ENCODE data around the gene TEF. TPM values are rescaled to one million over a fixed set of nuclear protein-coding genes. Genes with fewer than 3 reads are reported as not detected.
"Not testable (repeated sequence)": the region's sequence is repeated elsewhere in the genome, so short reads cannot be mapped to it uniquely, and the experiment has no call there.

The TEF gene
- polyA plus RNA-seq, 10 donors = 7.9 to 11.7 (median 10.7) TPM

- peak in 1 of 3 donors; percentile 69 for DNase-seq
These were observed 781 bp upstream of the TEF start for GRCh38 chr22:41380993-41381328.

GRCh38 chr22:41382098-41382578 lies 396 bp downstream of the TEF start:
- DNase-seq = no peak

- DNase-seq = no peak
These were observed 868 bp downstream of the TEF start for GRCh38 chr22:41382610-41383009.

- no peak for DNase-seq
These were observed 1.3 kb downstream of the TEF start for GRCh38 chr22:41383085-41383484.

GRCh38 chr22:41384128-41384527 lies 2.4 kb downstream of the TEF start:
- no peak for DNase-seq

- DNase-seq = no peak
These were observed 5.6 kb downstream of the TEF start for GRCh38 chr22:41387341-41387740.

GRCh38 chr22:41394012-41394356 lies 12.2 kb downstream of the TEF start:
- no peak for DNase-seq

GRCh38 chr22:41395531-41396240 lies 13.9 kb downstream of the TEF start:
- no peak for DNase-seq

- no peak for DNase-seq
These were observed 15.5 kb downstream of the TEF start for GRCh38 chr22:41397143-41397811.

- DNase-seq = no peak
These were observed 17.2 kb downstream of the TEF start for GRCh38 chr22:41398921-41399320.

GRCh38 chr22:41401781-41402648 lies 20.3 kb downstream of the TEF start:
- DNase-seq = peak; percentile 58 to 78 (median 71)

- DNase-seq = not testable (repeated sequence)
These were observed 21.1 kb downstream of the TEF start for GRCh38 chr22:41402851-41403250.

GRCh38 chr22:41403532-41404318 lies 22.0 kb downstream of the TEF start:
- peak; percentile 78 to 92 (median 84) for DNase-seq

- DNase-seq = no peak
These were observed 23.8 kb downstream of the TEF start for GRCh38 chr22:41405588-41405987.

- DNase-seq = no peak
These were observed 24.7 kb downstream of the TEF start for GRCh38 chr22:41406410-41406809.

GRCh38 chr22:41407433-41407832 lies 25.7 kb downstream of the TEF start:
- no peak for DNase-seq

GRCh38 chr22:41408665-41409064 lies 26.9 kb downstream of the TEF start:
- DNase-seq = no peak

GRCh38 chr22:41410311-41410751 lies 28.6 kb downstream of the TEF start:
- no peak for DNase-seq

- DNase-seq = no peak
These were observed 29.5 kb downstream of the TEF start for GRCh38 chr22:41411021-41411851.

- no peak for DNase-seq
These were observed 33.8 kb downstream of the TEF start for GRCh38 chr22:41415554-41415953.
